ENCODE measurements around the gene DUSP7.

DUSP7 gene

DNA sequence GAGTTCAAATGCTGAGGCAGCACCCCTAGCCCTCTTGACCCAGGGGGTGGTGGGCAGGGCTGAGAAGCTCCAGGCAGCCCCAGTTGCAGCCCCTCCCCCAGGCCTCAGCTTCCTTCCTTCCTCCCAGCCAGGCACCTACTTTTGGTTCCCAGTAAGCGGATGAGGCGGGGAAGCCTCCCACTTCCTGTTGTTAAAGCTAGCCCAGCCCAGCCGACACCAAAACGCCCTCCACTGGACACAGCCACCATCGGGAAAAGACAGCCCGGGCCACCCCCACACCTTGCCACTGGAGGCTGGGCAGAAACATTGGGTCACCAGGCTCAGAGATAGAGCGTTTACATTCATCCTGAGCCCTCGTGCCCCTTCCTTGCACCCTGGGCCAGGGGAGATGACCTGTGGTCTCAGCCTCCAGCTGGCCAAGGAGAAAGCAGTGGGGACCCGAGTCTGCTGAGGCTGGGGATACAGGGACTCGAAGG lies 3.5 kb downstream of the DUSP7 start:
- FAIRE-seq (no peak), DNase-seq (ENCODE audit: insufficient read length, low spot score) (no peak)
- TF ChIP-seq, protein P1, sequence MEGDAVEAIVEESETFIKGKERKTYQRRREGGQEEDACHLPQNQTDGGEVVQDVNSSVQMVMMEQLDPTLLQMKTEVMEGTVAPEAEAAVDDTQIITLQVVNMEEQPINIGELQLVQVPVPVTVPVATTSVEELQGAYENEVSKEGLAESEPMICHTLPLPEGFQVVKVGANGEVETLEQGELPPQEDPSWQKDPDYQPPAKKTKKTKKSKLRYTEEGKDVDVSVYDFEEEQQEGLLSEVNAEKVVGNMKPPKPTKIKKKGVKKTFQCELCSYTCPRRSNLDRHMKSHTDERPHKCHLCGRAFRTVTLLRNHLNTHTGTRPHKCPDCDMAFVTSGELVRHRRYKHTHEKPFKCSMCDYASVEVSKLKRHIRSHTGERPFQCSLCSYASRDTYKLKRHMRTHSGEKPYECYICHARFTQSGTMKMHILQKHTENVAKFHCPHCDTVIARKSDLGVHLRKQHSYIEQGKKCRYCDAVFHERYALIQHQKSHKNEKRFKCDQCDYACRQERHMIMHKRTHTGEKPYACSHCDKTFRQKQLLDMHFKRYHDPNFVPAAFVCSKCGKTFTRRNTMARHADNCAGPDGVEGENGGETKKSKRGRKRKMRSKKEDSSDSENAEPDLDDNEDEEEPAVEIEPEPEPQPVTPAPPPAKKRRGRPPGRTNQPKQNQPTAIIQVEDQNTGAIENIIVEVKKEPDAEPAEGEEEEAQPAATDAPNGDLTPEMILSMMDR (IDR thresholded peaks at IDR 0.05; ENCODE audit: insufficient read depth, missing control alignments), result peak; percentile 30

DNA sequence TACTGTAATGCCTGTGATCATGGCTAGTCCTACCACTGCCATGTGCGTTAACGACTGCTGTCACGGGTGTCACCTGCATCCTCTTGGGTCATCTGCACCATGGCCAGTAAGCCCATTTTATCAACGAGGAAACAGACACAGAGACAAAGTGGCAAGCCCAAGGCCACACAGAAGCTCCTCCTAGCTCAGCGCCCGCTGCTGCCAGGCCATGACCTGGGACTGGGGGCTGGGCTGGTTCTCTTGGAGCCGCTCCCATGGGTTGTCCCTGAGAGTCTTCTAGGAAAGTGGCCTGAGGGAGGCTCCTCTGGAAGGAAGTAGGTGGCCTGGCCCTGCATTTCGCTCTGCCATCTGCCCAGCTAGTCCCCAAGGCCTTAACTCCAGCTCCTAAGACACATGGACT lies 4.9 kb downstream of the DUSP7 start:
- TF ChIP-seq, protein P1 (IDR thresholded peaks at IDR 0.05; ENCODE audit: insufficient read depth, missing control alignments), result no peak
- no peak for DNase-seq (ENCODE audit: insufficient read length, low spot score)
- FAIRE-seq, result no peak

DNA sequence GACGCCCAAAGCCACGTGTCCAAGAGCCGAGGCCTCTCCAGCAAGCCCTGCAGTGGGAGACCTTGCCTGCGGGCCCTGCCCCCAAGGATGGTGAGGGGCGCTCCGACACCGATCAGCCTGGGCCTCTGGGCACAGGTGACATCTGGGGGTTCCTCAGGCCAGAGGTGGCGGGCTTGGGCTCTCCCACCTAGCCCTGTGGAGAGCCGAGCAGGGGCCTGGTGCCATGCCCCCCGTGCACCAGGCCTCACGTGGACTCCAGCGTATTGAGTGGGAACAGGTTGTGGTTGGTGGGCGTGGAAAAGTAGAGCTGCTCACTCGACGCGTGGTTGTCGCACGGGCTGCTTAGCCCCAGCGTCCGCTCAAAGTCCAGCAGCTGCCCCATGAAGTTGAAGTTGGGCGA lies 5.8 kb downstream of the DUSP7 start:
- DNase-seq (ENCODE audit: insufficient read length, low spot score) (no peak), FAIRE-seq (no peak)
- TF ChIP-seq, protein P1 (IDR thresholded peaks at IDR 0.05; ENCODE audit: insufficient read depth, missing control alignments), result no peak

DNA sequence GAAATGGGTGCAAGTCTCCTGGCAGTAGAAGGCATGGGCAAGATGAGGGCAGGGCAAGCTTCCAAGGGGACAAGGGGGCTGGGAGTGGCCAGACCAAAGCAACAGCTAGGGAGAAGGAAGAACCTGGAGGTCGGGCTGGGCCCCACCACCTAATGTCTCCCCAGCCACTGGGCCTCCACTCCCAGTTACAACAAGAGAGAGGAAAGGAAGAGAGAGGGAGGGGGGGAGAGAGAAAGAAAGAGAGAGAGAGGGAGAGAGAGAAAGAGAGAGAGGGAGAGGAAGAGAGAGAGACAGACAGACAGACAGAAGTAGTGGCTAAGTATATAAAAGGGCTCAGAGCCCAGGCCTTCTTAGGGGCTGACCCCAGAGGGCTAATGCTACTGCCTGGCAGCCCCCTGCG lies 6.9 kb downstream of the DUSP7 start:
- DNase-seq (ENCODE audit: insufficient read length, low spot score) (no peak), FAIRE-seq (no peak)
- TF ChIP-seq, protein P1 (IDR thresholded peaks at IDR 0.05; ENCODE audit: insufficient read depth, missing control alignments), result no peak

DNA sequence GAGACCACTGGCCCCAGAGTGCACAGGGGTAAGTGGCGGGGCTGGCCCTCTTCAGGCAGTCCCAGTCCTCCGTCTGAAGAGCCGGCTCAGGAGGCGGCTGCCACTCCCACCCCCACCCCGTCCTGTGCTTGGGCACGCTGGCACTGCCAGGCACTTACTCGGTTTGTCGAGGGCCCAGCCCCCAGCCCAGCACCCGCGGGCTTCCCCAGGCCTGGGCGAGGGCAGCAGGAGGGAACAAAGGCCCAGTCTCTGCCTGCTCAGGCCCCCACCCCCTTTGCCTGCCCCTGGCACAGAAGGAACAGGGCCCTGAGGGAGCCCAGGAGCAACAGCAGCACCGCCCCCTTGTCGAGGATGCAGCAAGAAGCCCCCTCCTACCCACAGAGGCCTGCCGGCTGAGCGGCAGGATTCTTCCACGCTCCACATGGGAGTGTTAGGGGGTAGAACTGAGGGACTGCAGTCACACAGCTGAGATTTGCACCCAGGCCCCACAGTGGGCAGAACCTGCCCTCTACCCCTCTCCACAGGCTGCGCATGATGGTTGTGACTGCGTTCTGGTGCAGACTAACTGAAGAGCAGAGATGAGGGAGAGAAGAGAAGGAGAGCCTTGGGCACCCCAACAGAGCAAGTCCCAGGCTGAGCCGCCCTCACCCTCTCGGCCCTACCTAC lies 8.9 kb downstream of the DUSP7 start:
- FAIRE-seq, result no peak
- TF ChIP-seq, protein P1 (IDR thresholded peaks at IDR 0.05; ENCODE audit: insufficient read depth, missing control alignments), result no peak
- DNase-seq (ENCODE audit: insufficient read length, low spot score), result no peak

DNA sequence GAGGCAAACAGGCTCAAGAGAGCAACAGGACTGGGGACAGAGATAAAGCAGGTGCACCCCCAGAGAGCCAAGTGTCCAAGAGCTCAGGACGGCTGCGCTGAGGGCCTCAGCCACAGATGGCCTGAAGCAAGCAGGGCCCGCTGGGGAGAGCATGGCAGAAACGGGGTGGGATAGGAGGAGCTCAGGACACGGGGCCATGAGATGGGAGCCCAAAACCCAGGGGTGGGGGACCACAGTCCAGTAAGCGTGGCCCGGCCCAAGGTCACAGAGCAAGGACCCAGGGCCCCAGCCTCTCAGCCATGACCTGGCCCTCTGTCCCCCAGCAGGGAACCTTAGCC lies 9.5 kb downstream of the DUSP7 start:
- TF ChIP-seq, protein P1 (IDR thresholded peaks at IDR 0.05; ENCODE audit: insufficient read depth, missing control alignments), result no peak
- FAIRE-seq (no peak), DNase-seq (ENCODE audit: insufficient read length, low spot score) (no peak)

DNA sequence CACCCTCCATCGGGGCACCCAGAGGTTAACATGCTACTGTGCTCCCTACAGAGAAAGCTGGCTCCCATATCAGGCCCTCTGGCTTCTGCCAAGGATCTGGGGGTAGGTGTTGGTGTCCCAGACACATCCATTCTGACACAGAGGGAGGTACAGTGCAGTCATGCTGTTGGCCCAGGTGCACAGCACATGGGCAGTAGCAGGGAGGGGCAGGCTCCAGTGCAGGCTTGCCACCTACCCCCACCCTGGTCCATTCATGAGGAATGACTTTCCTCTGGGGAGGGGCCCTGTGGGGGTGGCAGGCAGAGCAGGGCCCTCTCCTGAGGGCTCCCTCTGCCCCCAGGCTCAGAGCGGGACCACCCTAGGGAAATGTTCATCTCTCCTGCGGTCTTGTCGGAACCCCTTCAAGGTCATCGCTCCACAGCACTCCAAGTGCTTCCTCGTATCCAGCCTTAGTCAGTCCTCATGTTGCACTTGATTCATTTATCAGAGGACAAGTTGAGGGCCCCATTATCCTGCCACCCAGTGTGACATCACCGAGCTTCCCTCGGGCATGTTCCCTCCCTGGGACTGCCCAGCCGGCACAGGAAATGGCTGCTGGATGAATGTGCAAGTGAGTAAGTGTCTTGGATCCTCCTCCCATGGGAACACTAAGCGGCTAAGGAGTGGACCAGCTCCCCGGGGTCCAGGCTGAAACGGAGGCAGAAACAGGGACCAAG lies 10.0 kb downstream of the DUSP7 start:
- no peak for DNase-seq (ENCODE audit: insufficient read length, low spot score)
- no peak for FAIRE-seq
- TF ChIP-seq, protein P1 (IDR thresholded peaks at IDR 0.05; ENCODE audit: insufficient read depth, missing control alignments), result no peak

Measured in D721Med (cell line).